Measurements from ENCODE around the gene NRIP1. TPM values are rescaled to one million over a fixed set of nuclear protein-coding genes. Genes with fewer than 3 reads are reported as not detected.

NRIP1 gene
- total RNA-seq, 6 experiments from 2014 or later = 39.1 to 56.6 (median 52.3) TPM

GRCh38 chr21:15092745-15093144, 27.9 kb upstream of the NRIP1 start:
- Mint-ChIP-seq H3K27me3 (ENCODE audit: insufficient read depth) (no peaks in the 10 kb centered on the region; the same call in none of the 2 replicates), H3K4me1 (ENCODE audit: low read depth) (no peaks in the 10 kb centered on the region), H3K36me3 (ENCODE audit: low read depth) (no peaks in the 10 kb centered on the region), H3K27ac (no peak overlapping the region), H3K9me3 (no peaks in the 10 kb centered on the region), H3K4me3 (no peak overlapping the region)
- no peak for DNase-seq
- TF ChIP-seq, protein P1, sequence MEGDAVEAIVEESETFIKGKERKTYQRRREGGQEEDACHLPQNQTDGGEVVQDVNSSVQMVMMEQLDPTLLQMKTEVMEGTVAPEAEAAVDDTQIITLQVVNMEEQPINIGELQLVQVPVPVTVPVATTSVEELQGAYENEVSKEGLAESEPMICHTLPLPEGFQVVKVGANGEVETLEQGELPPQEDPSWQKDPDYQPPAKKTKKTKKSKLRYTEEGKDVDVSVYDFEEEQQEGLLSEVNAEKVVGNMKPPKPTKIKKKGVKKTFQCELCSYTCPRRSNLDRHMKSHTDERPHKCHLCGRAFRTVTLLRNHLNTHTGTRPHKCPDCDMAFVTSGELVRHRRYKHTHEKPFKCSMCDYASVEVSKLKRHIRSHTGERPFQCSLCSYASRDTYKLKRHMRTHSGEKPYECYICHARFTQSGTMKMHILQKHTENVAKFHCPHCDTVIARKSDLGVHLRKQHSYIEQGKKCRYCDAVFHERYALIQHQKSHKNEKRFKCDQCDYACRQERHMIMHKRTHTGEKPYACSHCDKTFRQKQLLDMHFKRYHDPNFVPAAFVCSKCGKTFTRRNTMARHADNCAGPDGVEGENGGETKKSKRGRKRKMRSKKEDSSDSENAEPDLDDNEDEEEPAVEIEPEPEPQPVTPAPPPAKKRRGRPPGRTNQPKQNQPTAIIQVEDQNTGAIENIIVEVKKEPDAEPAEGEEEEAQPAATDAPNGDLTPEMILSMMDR (IDR thresholded peaks at IDR 0.05) = no peak

- no peak overlapping the region for H3K4me3 Mint-ChIP-seq
Observed at GRCh38 chr21:15090390-15090789, 25.6 kb upstream of the NRIP1 start.

DNA sequence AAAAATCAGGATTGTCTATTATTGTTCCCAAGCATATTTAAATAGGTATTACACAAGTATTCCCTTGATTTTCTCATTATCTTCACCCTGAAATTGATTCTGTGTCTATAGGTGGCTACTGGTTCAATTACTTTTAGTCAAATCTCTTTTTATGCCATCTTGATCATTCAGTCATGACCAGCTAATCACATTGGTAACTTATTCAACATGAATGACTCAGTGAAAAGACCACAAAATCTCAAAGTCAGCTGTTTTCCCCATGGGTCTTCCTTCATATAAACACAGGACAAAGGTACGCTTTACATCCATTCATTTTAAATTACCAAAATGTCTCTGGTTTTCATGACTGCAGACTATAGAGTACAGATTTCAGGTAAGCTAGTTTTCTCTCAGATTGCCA, 23.7 kb upstream of the NRIP1 start:
- no peak overlapping the region for H3K4me3 Mint-ChIP-seq
- DNase-seq = no peak
- TF ChIP-seq, protein P1 (IDR thresholded peaks at IDR 0.05) = no peak
- H3K27ac Mint-ChIP-seq = no peak overlapping the region
- no peaks in the 10 kb centered on the region for H3K9me3 Mint-ChIP-seq
- H3K36me3 Mint-ChIP-seq (ENCODE audit: low read depth) = no peaks in the 10 kb centered on the region
- H3K4me1 Mint-ChIP-seq (ENCODE audit: low read depth) = no peaks in the 10 kb centered on the region
- 0 out of 2 replicates have a peak, but pooled peaks cover 3% of the 10 kb centered on the region for H3K27me3 Mint-ChIP-seq (ENCODE audit: insufficient read depth)

More at GRCh38 chr21:15090390-15090789, 25.6 kb upstream of the NRIP1 start:
- no peaks in the 10 kb centered on the region for H3K9me3 Mint-ChIP-seq
- H3K27me3 Mint-ChIP-seq (ENCODE audit: insufficient read depth) = no peaks in the 10 kb centered on the region; the same call in 1 of the 2 replicates
- TF ChIP-seq, protein P1 (IDR thresholded peaks at IDR 0.05) = no peak
- DNase-seq = no peak
- H3K27ac Mint-ChIP-seq = no peak overlapping the region
- no peaks in the 10 kb centered on the region for H3K4me1 Mint-ChIP-seq (ENCODE audit: low read depth)
- H3K36me3 Mint-ChIP-seq (ENCODE audit: low read depth) = no peaks in the 10 kb centered on the region

GRCh38 chr21:15084668-15085067, 19.9 kb upstream of the NRIP1 start:
- TF ChIP-seq, protein P1 (IDR thresholded peaks at IDR 0.05) = no peak
- Mint-ChIP-seq H3K27me3 (ENCODE audit: insufficient read depth) (peaks cover 3% of the 10 kb centered on the region), H3K27ac (no peak overlapping the region), H3K9me3 (no peaks in the 10 kb centered on the region), H3K4me1 (ENCODE audit: low read depth) (no peaks in the 10 kb centered on the region), H3K36me3 (ENCODE audit: low read depth) (no peaks in the 10 kb centered on the region), H3K4me3 (no peak overlapping the region)
- DNase-seq = no peak

DNA sequence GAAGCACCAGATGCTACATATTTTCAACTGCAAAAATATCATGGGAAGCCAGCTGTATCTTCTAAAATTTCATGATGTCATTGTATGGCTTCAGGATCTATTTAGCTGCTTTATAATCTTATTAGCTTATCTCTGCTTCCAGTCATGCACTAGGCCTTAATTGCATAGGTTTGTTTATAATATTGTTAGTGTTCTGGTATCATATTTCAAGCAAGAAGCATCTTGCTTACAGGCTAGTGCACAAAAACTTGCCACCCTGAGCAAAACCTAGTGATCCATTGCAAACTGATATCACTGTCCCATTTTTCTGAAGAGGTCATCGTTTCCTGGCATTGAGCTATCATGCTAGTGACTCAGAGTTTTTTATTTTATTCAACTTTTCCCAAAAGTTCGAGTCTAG, 15.7 kb upstream of the NRIP1 start:
- H3K27me3 Mint-ChIP-seq (ENCODE audit: insufficient read depth) = peaks cover 3% of the 10 kb centered on the region
- no peak for DNase-seq
- no peak overlapping the region for H3K27ac Mint-ChIP-seq
- H3K4me1 Mint-ChIP-seq (ENCODE audit: low read depth) = no peaks in the 10 kb centered on the region
- H3K36me3 Mint-ChIP-seq (ENCODE audit: low read depth) = no peaks in the 10 kb centered on the region
- TF ChIP-seq, protein P1 (IDR thresholded peaks at IDR 0.05) = no peak
- no peaks in the 10 kb centered on the region for H3K9me3 Mint-ChIP-seq
- no peak overlapping the region for H3K4me3 Mint-ChIP-seq

- Mint-ChIP-seq H3K4me3 (no peak overlapping the region), H3K27ac (no peak overlapping the region), H3K27me3 (ENCODE audit: insufficient read depth) (peaks cover under 1% of the 10 kb centered on the region), H3K4me1 (ENCODE audit: low read depth) (no peaks in the 10 kb centered on the region), H3K36me3 (ENCODE audit: low read depth) (no peaks in the 10 kb centered on the region), H3K9me3 (no peaks in the 10 kb centered on the region)
- DNase-seq = no peak
- TF ChIP-seq, protein P1 (IDR thresholded peaks at IDR 0.05) = no peak
Observed at GRCh38 chr21:15079269-15079668, 14.5 kb upstream of the NRIP1 start.
